AG04450 (cell line): ENCODE measurements around the gene MATR3. TPM values are rescaled to one million over a fixed set of nuclear protein-coding genes. Genes with fewer than 3 reads are reported as not detected.

Experiments used
- CTCF ChIA-PET: fragments of 300-600, 350-600 bp; formaldehyde crosslinking; extraction: SDS; loops from one replicate; lab custom pipeline; 2022; ENCODE audit warnings: antibody characterized with exemption, inconsistent platforms; lab: Charles Lee
- POLR2A ChIA-PET: fragments of 350-600 bp; formaldehyde crosslinking; extraction: SDS; loops from one replicate; lab custom pipeline; 2021; ENCODE audit warnings: antibody characterized with exemption, inconsistent platforms; lab: Yijun Ruan, JAX
- DNase-seq: peaks from one replicate; pipeline ENCODE4 v3.0.0-alpha.2; 2011; ENCODE audit warnings: low read depth, low spot score
- H3K27ac ChIP-seq: one replicate; pipeline ENCODE4 v1.5.1; 2012; ENCODE audit warnings: low read depth, low read length, control low read depth
- H3K27me3 ChIP-seq: one replicate; pipeline ENCODE4 v1.6.0; 2012; ENCODE audit warnings: low read length; ENCODE audit not compliant: control insufficient read depth, insufficient read depth
- H3K4me3 ChIP-seq: 2 replicates; pipeline ENCODE4 v1.5.1; 2011; ENCODE audit warnings: mild to moderate bottlenecking, low read depth, low read length, control low read depth
- H3K9me3 ChIP-seq: 2 replicates; pipeline ENCODE4 v1.5.1; 2012; ENCODE audit warnings: low read length; ENCODE audit not compliant: control insufficient read depth, insufficient read depth
- polyA plus RNA-seq: library from polyadenylated mRNA; depleted of rRNA; stranded (reverse); fragments of >200 nt; gene quantifications from 2 replicates; pipeline ENCODE4 v1.2.3, GENCODE V29; 2011
- TF ChIP-seq, protein P1 (sequence below): IDR thresholded peaks from 2 replicates; pipeline ENCODE4 v1.5.1; 2011; ENCODE audit warnings: low read depth, low read length, control low read depth, inconsistent platforms

MATR3 gene
- polyA plus RNA-seq, 1 experiment: 166 TPM

DNA sequence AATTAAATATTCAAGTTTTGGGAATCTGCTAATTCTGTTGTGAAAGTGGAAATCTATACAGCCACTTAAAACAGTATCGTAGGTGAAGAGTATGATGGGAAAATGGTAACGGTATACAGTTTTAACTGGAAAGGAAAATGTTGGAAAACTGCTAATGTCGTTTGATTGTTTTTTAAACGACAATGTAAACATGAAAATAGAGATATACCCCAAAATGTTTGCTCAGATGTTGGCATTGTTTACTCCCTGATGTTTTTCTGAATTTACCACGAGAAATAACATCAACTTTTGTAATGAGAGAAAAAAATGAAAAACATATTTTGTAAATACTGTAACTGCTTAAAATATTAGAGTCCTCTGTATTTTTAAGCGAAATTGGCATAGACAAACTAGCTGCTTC, 2.7 kb downstream of the MATR3 start:
- H3K9me3 ChIP-seq: peaks cover 2% of the 10 kb centered on the region; the same call in 1 of the 2 replicates
- ChIA-PET CTCF (no interaction called here), POLR2A (interaction anchor here (2.6 kb wide), 1 partner anchor 45 kb away, joined by 7 read pairs; the partner anchor contains the start of gene PAIP2)
- no peak overlapping the region for H3K27ac ChIP-seq
- no peak for DNase-seq
- TF ChIP-seq, protein P1, sequence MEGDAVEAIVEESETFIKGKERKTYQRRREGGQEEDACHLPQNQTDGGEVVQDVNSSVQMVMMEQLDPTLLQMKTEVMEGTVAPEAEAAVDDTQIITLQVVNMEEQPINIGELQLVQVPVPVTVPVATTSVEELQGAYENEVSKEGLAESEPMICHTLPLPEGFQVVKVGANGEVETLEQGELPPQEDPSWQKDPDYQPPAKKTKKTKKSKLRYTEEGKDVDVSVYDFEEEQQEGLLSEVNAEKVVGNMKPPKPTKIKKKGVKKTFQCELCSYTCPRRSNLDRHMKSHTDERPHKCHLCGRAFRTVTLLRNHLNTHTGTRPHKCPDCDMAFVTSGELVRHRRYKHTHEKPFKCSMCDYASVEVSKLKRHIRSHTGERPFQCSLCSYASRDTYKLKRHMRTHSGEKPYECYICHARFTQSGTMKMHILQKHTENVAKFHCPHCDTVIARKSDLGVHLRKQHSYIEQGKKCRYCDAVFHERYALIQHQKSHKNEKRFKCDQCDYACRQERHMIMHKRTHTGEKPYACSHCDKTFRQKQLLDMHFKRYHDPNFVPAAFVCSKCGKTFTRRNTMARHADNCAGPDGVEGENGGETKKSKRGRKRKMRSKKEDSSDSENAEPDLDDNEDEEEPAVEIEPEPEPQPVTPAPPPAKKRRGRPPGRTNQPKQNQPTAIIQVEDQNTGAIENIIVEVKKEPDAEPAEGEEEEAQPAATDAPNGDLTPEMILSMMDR: no peak
- H3K4me3 ChIP-seq: peak overlapping the region; percentile 96
- H3K27me3 ChIP-seq: no peaks in the 10 kb centered on the region

- Histone ChIP-seq H3K27ac (no peak overlapping the region), H3K27me3 (no peaks in the 10 kb centered on the region), H3K9me3 (peaks cover 2% of the 10 kb centered on the region; the same call in 1 of the 2 replicates), H3K4me3 (no peak overlapping the region)
- no peak for DNase-seq
- CTCF ChIA-PET: no interaction called here
- TF ChIP-seq, protein P1: no peak
- POLR2A ChIA-PET: interaction anchor here (0.6 to 2.6 kb wide), 3 partner anchors 23 to 45 kb away, joined by 3 to 7 read pairs (median 5); partner anchors contain the start of gene PAIP2
Measured at GRCh38 chr5:139296862-139297326, 3.4 kb downstream of the MATR3 start.

GRCh38 chr5:139297439-139298133, 4.0 kb downstream of the MATR3 start:
- H3K27ac ChIP-seq: no peak overlapping the region
- POLR2A ChIA-PET: interaction anchor here (0.5 to 2.6 kb wide), 4 partner anchors 24 to 295 kb away, joined by 3 to 7 read pairs (median 4); partner anchors contain the start of gene PAIP2
- no peaks in the 10 kb centered on the region for H3K27me3 ChIP-seq
- CTCF ChIA-PET: no interaction called here
- no peak overlapping the region for H3K4me3 ChIP-seq
- peaks cover 2% of the 10 kb centered on the region; the same call in 1 of the 2 replicates for H3K9me3 ChIP-seq
- TF ChIP-seq, protein P1: no peak
- DNase-seq: no peak

GRCh38 chr5:139298242-139298641, 4.7 kb downstream of the MATR3 start:
- H3K27me3 ChIP-seq: no peaks in the 10 kb centered on the region
- ChIA-PET POLR2A (no interaction called here), CTCF (no interaction called here)
- TF ChIP-seq, protein P1: no peak
- no peak for DNase-seq
- peaks cover 2% of the 10 kb centered on the region; the same call in 1 of the 2 replicates for H3K9me3 ChIP-seq
- no peak overlapping the region for H3K4me3 ChIP-seq
- no peak overlapping the region for H3K27ac ChIP-seq

DNA sequence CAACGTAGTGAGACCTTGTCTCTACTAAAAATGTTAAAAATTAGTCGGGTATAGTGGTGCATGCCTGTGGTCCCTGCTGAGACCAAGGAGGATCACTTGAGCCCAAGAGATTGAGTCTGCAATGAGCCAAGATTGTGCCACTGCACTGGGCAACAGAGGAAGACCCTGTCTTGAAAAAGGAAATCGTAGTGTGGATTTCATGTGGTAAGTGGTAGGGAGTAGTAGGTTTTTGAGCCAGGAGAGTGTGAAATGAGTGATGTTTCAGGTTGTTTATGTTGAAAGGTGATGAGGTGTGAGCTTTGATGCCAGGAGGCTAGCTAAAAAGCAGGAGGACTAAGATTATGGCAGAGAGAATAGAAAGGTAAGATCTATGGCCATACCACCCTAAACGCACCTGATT, 5.9 kb downstream of the MATR3 start:
- TF ChIP-seq, protein P1: no peak
- no peak overlapping the region for H3K27ac ChIP-seq
- no peaks in the 10 kb centered on the region for H3K9me3 ChIP-seq
- no peak overlapping the region for H3K4me3 ChIP-seq
- ChIA-PET CTCF (interaction anchor here (0.8 kb wide), 1 partner anchor 42 kb away, joined by 3 read pairs; the partner anchor contains the start of gene PAIP2), POLR2A (no interaction called here)
- DNase-seq: no peak
- H3K27me3 ChIP-seq: no peaks in the 10 kb centered on the region
